Measurements from ENCODE around the gene TTC7B.

Gene TTC7B

GRCh38 chr14:90523961-90524875 is 292.0 kb downstream of the TTC7B start:
- H3K9ac ChIP-seq (ENCODE audit: insufficient read length, low read depth) = no peak overlapping the region
- H3K4me1 ChIP-seq (ENCODE audit: insufficient read depth, insufficient read length) = no peaks in the 10 kb centered on the region
- no peak overlapping the region for H3K4me3 ChIP-seq (ENCODE audit: insufficient read length, low read depth)
- TF ChIP-seq SUZ12 (IDR thresholded peaks at IDR 0.05; ENCODE audit: extremely low read depth, insufficient read depth, insufficient read length) = no peak
- TF ChIP-seq ZNF274 (IDR thresholded peaks at IDR 0.05; ENCODE audit: low read depth, low read length) = no peak
- no peak for TF ChIP-seq YY1 (IDR thresholded peaks at IDR 0.05; ENCODE audit: insufficient read depth, insufficient read length)
- no peak for DNase-seq (ENCODE audit: low read depth, low spot score)
- H3K27me3 ChIP-seq (ENCODE audit: insufficient read depth, insufficient read length) = no peaks in the 10 kb centered on the region
- no peaks in the 10 kb centered on the region for H3K36me3 ChIP-seq (ENCODE audit: insufficient read depth, insufficient read length, low read length)
- H3K9me3 ChIP-seq (ENCODE audit: insufficient read depth, low read length) = 0 out of 2 replicates have a peak, but pooled peaks cover 11% of the 10 kb centered on the region

GRCh38 chr14:90523544-90523943 is 292.7 kb downstream of the TTC7B start:
- peaks cover 3% of the 10 kb centered on the region for H3K4me1 ChIP-seq (ENCODE audit: insufficient read depth, insufficient read length)
- H3K9me3 ChIP-seq (ENCODE audit: insufficient read depth, low read length) = 0 out of 2 replicates have a peak, but pooled peaks cover 11% of the 10 kb centered on the region
- no peak for DNase-seq (ENCODE audit: low read depth, low spot score)
- TF ChIP-seq ZNF274 (IDR thresholded peaks at IDR 0.05; ENCODE audit: low read depth, low read length) (no peak), SUZ12 (IDR thresholded peaks at IDR 0.05; ENCODE audit: extremely low read depth, insufficient read depth, insufficient read length) (no peak), YY1 (IDR thresholded peaks at IDR 0.05; ENCODE audit: insufficient read depth, insufficient read length) (no peak)
- no peaks in the 10 kb centered on the region for H3K27me3 ChIP-seq (ENCODE audit: insufficient read depth, insufficient read length)
- H3K4me3 ChIP-seq (ENCODE audit: insufficient read length, low read depth) = no peak overlapping the region
- no peak overlapping the region for H3K9ac ChIP-seq (ENCODE audit: insufficient read length, low read depth)
- no peaks in the 10 kb centered on the region for H3K36me3 ChIP-seq (ENCODE audit: insufficient read depth, insufficient read length, low read length)

- H3K27me3 ChIP-seq (ENCODE audit: insufficient read depth, insufficient read length) = no peaks in the 10 kb centered on the region
- no peak overlapping the region for H3K4me3 ChIP-seq (ENCODE audit: insufficient read length, low read depth)
- H3K9ac ChIP-seq (ENCODE audit: insufficient read length, low read depth) = peak overlapping the region; percentile 21
- TF ChIP-seq YY1 (IDR thresholded peaks at IDR 0.05; ENCODE audit: insufficient read depth, insufficient read length) (no peak), ZNF274 (IDR thresholded peaks at IDR 0.05; ENCODE audit: low read depth, low read length) (no peak), SUZ12 (IDR thresholded peaks at IDR 0.05; ENCODE audit: extremely low read depth, insufficient read depth, insufficient read length) (no peak)
- H3K4me1 ChIP-seq (ENCODE audit: insufficient read depth, insufficient read length) = peaks cover 5% of the 10 kb centered on the region
- 0 out of 2 replicates have a peak, but pooled peaks cover 11% of the 10 kb centered on the region for H3K9me3 ChIP-seq (ENCODE audit: insufficient read depth, low read length)
- DNase-seq (ENCODE audit: low read depth, low spot score) = no peak
- no peaks in the 10 kb centered on the region for H3K36me3 ChIP-seq (ENCODE audit: insufficient read depth, insufficient read length, low read length)
Measured at GRCh38 chr14:90522571-90523191, 293.5 kb downstream of the TTC7B start.

GRCh38 chr14:90521930-90522483 is 294.2 kb downstream of the TTC7B start:
- DNase-seq (ENCODE audit: low read depth, low spot score) = no peak
- Histone ChIP-seq H3K9me3 (ENCODE audit: insufficient read depth, low read length) (0 out of 2 replicates have a peak, but pooled peaks cover 9% of the 10 kb centered on the region), H3K4me3 (ENCODE audit: insufficient read length, low read depth) (no peak overlapping the region), H3K36me3 (ENCODE audit: insufficient read depth, insufficient read length, low read length) (no peaks in the 10 kb centered on the region), H3K9ac (ENCODE audit: insufficient read length, low read depth) (no peak overlapping the region), H3K4me1 (ENCODE audit: insufficient read depth, insufficient read length) (peaks cover 12% of the 10 kb centered on the region), H3K27me3 (ENCODE audit: insufficient read depth, insufficient read length) (no peaks in the 10 kb centered on the region)
- TF ChIP-seq ZNF274 (IDR thresholded peaks at IDR 0.05; ENCODE audit: low read depth, low read length) (no peak), SUZ12 (IDR thresholded peaks at IDR 0.05; ENCODE audit: extremely low read depth, insufficient read depth, insufficient read length) (no peak), YY1 (IDR thresholded peaks at IDR 0.05; ENCODE audit: insufficient read depth, insufficient read length) (no peak)

GRCh38 chr14:90521084-90521929 is 294.9 kb downstream of the TTC7B start:
- Histone ChIP-seq H3K36me3 (ENCODE audit: insufficient read depth, insufficient read length, low read length) (no peaks in the 10 kb centered on the region), H3K9me3 (ENCODE audit: insufficient read depth, low read length) (0 out of 2 replicates have a peak, but pooled peaks cover 2% of the 10 kb centered on the region), H3K27me3 (ENCODE audit: insufficient read depth, insufficient read length) (no peaks in the 10 kb centered on the region), H3K9ac (ENCODE audit: insufficient read length, low read depth) (no peak overlapping the region), H3K4me1 (ENCODE audit: insufficient read depth, insufficient read length) (peaks cover 12% of the 10 kb centered on the region), H3K4me3 (ENCODE audit: insufficient read length, low read depth) (no peak overlapping the region)
- DNase-seq (ENCODE audit: low read depth, low spot score) = no peak
- TF ChIP-seq SUZ12 (IDR thresholded peaks at IDR 0.05; ENCODE audit: extremely low read depth, insufficient read depth, insufficient read length) (no peak), ZNF274 (IDR thresholded peaks at IDR 0.05; ENCODE audit: low read depth, low read length) (no peak), YY1 (IDR thresholded peaks at IDR 0.05; ENCODE audit: insufficient read depth, insufficient read length) (no peak)

- no peaks in the 10 kb centered on the region for H3K36me3 ChIP-seq (ENCODE audit: insufficient read depth, insufficient read length, low read length)
- no peak overlapping the region for H3K9ac ChIP-seq (ENCODE audit: insufficient read length, low read depth)
- peaks cover 12% of the 10 kb centered on the region for H3K4me1 ChIP-seq (ENCODE audit: insufficient read depth, insufficient read length)
- DNase-seq (ENCODE audit: low read depth, low spot score) = no peak
- no peaks in the 10 kb centered on the region for H3K9me3 ChIP-seq (ENCODE audit: insufficient read depth, low read length)
- TF ChIP-seq ZNF274 (IDR thresholded peaks at IDR 0.05; ENCODE audit: low read depth, low read length) (no peak), YY1 (IDR thresholded peaks at IDR 0.05; ENCODE audit: insufficient read depth, insufficient read length) (no peak), SUZ12 (IDR thresholded peaks at IDR 0.05; ENCODE audit: extremely low read depth, insufficient read depth, insufficient read length) (no peak)
- no peak overlapping the region for H3K4me3 ChIP-seq (ENCODE audit: insufficient read length, low read depth)
- no peaks in the 10 kb centered on the region for H3K27me3 ChIP-seq (ENCODE audit: insufficient read depth, insufficient read length)
Measured at GRCh38 chr14:90520326-90520725, 295.9 kb downstream of the TTC7B start.

Measured in NT2/D1 (cell line).